Fibroblast of peridontal ligament (primary cell): ENCODE results near the gene ARSI.
A peak's percentile ranks its signal among the peaks of the same experiment; 100 is the strongest.

Experiments
- DNase-seq: peaks from one replicate; pipeline ENCODE4 v3.0.0-alpha.2; 2010; ENCODE audit errors: extremely low read depth

Gene ARSI

GRCh38 chr5:150302301-150303069 lies at the start of gene ARSI:
ARSI (minus strand) TSS chr5:150302905; CDS start chr5:150302373, 532 bp downstream.
- DNase-seq = no peak

- DNase-seq = peak; percentile 72
These were observed 48.0 kb upstream of the ARSI start for GRCh38 chr5:150350524-150351344.

- DNase-seq = no peak
These were observed 47.1 kb upstream of the ARSI start for GRCh38 chr5:150349681-150350275.

GRCh38 chr5:150347451-150347850 lies 44.7 kb upstream of the ARSI start:
- no peak for DNase-seq

- DNase-seq = no peak
These were observed 44.3 kb upstream of the ARSI start for GRCh38 chr5:150347003-150347402.

GRCh38 chr5:150346592-150346991 lies 43.9 kb upstream of the ARSI start:
- DNase-seq = no peak

GRCh38 chr5:150345716-150346115 lies 43.0 kb upstream of the ARSI start:
- no peak for DNase-seq

GRCh38 chr5:150343994-150344631 lies 41.4 kb upstream of the ARSI start:
- no peak for DNase-seq

GRCh38 chr5:150342583-150342982 lies 39.9 kb upstream of the ARSI start:
- DNase-seq = no peak

GRCh38 chr5:150341989-150342388 lies 39.3 kb upstream of the ARSI start:
- DNase-seq = no peak

- DNase-seq = no peak
These were observed 38.6 kb upstream of the ARSI start for GRCh38 chr5:150341331-150341730.

GRCh38 chr5:150340614-150341255 lies 38.0 kb upstream of the ARSI start:
- DNase-seq = no peak

GRCh38 chr5:150339841-150340240 lies 37.1 kb upstream of the ARSI start:
- DNase-seq = no peak

- no peak for DNase-seq
These were observed 36.5 kb upstream of the ARSI start for GRCh38 chr5:150339165-150339564.

GRCh38 chr5:150338546-150338945 lies 35.8 kb upstream of the ARSI start:
- DNase-seq = no peak

- DNase-seq = no peak
These were observed 33.1 kb upstream of the ARSI start for GRCh38 chr5:150335778-150336177.

- no peak for DNase-seq
These were observed 30.7 kb upstream of the ARSI start for GRCh38 chr5:150333400-150333799.

GRCh38 chr5:150329881-150330876 lies 27.5 kb upstream of the ARSI start:
- no peak for DNase-seq

GRCh38 chr5:150329038-150329437 lies 26.3 kb upstream of the ARSI start:
- DNase-seq = no peak

- DNase-seq = no peak
These were observed 25.8 kb upstream of the ARSI start for GRCh38 chr5:150328515-150328914.
